BJ (cell line): Measurements from ENCODE around the gene TNIK. TPM values are rescaled to one million over a fixed set of nuclear protein-coding genes. Genes with fewer than 3 reads are reported as not detected.

ENCODE experiments used
- CTCF ChIA-PET: fragments of 350-600 bp; formaldehyde crosslinking; extraction: SDS; loops from one replicate; lab custom pipeline; 2021; ENCODE audit warnings: antibody characterized with exemption, inconsistent platforms; lab: Yijun Ruan, JAX
- POLR2A ChIA-PET: fragments of 300-600 bp; sonication (Branson Sonifier 250); formaldehyde crosslinking; extraction: SDS; loops from one replicate; lab custom pipeline; 2021; ENCODE audit warnings: antibody characterized with exemption; lab: Charles Lee
- DNase-seq: peaks from one replicate; pipeline ENCODE4 v3.0.0-alpha.2; 2011; ENCODE audit warnings: low read depth
- H3K27me3 ChIP-seq: 2 replicates; pipeline ENCODE4 v1.6.0; 2011; ENCODE audit warnings: low read length; ENCODE audit not compliant: control insufficient read depth, insufficient read depth
- H3K36me3 ChIP-seq: 2 replicates; pipeline ENCODE4 v1.5.1; 2011; ENCODE audit warnings: low read length; ENCODE audit not compliant: control insufficient read depth, insufficient read depth
- H3K4me3 ChIP-seq: 2 replicates; pipeline ENCODE4 v1.5.1; 2011; ENCODE audit warnings: low read depth, mild to moderate bottlenecking, control low read depth, low read length
- polyA plus RNA-seq: library from polyadenylated mRNA; depleted of rRNA; stranded (reverse); fragments of >200 nt; gene quantifications from 2 replicates; pipeline ENCODE4 v1.2.3, GENCODE V29; 2011
- TF ChIP-seq, protein P1 (sequence below): IDR thresholded peaks from 2 replicates; pipeline ENCODE4 v1.5.1; 2011; ENCODE audit warnings: low read depth, mild to moderate bottlenecking, control low read depth, inconsistent platforms, low read length, moderate library complexity; ENCODE audit not compliant: insufficient read depth

Gene TNIK
- polyA plus RNA-seq, 1 experiment: 2.1 TPM

DNA sequence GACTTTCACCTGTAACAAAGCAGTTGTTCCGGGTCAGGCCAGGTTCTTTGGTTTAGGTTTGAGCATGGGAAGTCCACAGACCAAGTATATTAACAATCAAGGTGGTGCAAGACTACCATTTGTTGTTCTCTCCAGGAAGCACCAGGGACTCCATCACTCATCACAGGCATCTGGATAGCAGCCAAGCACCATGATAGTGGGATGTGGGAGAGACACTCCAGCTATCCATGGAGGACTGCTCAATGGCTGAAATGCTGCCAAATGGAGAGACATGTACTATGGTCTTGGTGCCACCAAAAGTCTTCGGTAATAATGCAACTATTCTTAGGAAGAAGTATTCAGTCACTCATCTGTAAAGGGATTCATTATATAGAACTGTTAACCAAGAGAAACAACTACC is 143.0 kb downstream of the TNIK start:
- POLR2A ChIA-PET: no interaction called here
- Histone ChIP-seq H3K27me3 (no peaks in the 10 kb centered on the region), H3K36me3 (no peaks in the 10 kb centered on the region), H3K4me3 (no peak overlapping the region)
- TF ChIP-seq, protein P1, sequence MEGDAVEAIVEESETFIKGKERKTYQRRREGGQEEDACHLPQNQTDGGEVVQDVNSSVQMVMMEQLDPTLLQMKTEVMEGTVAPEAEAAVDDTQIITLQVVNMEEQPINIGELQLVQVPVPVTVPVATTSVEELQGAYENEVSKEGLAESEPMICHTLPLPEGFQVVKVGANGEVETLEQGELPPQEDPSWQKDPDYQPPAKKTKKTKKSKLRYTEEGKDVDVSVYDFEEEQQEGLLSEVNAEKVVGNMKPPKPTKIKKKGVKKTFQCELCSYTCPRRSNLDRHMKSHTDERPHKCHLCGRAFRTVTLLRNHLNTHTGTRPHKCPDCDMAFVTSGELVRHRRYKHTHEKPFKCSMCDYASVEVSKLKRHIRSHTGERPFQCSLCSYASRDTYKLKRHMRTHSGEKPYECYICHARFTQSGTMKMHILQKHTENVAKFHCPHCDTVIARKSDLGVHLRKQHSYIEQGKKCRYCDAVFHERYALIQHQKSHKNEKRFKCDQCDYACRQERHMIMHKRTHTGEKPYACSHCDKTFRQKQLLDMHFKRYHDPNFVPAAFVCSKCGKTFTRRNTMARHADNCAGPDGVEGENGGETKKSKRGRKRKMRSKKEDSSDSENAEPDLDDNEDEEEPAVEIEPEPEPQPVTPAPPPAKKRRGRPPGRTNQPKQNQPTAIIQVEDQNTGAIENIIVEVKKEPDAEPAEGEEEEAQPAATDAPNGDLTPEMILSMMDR: no peak
- CTCF ChIA-PET: no interaction called here
- no peak for DNase-seq

- DNase-seq: no peak
- Histone ChIP-seq H3K36me3 (no peaks in the 10 kb centered on the region), H3K4me3 (no peak overlapping the region), H3K27me3 (no peaks in the 10 kb centered on the region)
- CTCF ChIA-PET: interaction anchor here (0.7 kb wide), 1 partner anchor 15 kb away, joined by 3 read pairs; no protein-coding TSS in a partner anchor
- POLR2A ChIA-PET: no interaction called here
- TF ChIP-seq, protein P1: no peak
These were observed 144.3 kb downstream of the TNIK start for GRCh38 chr3:171315919-171316318.

DNA sequence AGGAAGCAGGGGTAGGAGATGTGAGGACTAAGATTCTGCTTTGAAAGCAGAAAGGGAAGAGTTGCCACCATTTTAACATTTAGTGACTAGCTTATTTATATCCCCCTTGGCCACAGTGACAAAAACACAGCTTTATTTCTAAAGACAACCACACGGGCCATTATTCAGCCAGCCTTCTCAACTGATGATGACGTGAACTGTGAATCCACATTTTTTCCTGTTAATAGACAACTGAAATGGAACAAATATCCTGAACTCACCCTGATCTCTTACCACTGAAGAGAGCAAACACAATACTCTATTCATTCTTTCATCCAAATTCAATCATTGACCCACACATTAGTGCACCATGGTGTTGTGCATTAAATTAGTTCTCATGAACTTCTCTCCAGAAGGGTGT is 145.1 kb downstream of the TNIK start:
- CTCF ChIA-PET: no interaction called here
- H3K27me3 ChIP-seq: no peaks in the 10 kb centered on the region
- H3K36me3 ChIP-seq: no peaks in the 10 kb centered on the region
- TF ChIP-seq, protein P1: no peak
- DNase-seq: no peak
- POLR2A ChIA-PET: no interaction called here
- no peak overlapping the region for H3K4me3 ChIP-seq

DNA sequence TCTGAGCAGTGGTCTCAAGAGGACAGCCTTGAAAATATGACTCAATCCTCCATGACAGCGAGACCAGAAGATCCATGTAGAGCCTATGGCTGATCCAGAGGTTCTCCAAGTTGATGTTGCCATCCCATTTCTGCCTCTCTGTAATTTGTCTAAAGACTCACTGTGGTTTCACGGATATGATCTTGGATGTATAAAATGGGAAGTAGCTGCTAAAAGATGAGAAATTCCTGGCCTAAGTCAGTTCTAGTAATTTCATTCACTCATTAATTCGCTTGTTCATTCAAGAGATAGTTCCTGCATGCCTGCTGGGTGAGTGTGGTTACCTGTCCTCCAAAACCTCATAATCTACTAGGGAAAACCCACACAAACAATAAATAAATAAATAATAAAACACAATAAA is 145.9 kb downstream of the TNIK start:
- Histone ChIP-seq H3K27me3 (no peaks in the 10 kb centered on the region), H3K4me3 (no peak overlapping the region), H3K36me3 (no peaks in the 10 kb centered on the region)
- TF ChIP-seq, protein P1: no peak
- no peak for DNase-seq
- POLR2A ChIA-PET: no interaction called here
- CTCF ChIA-PET: interaction anchor here (1.2 kb wide), 1 partner anchor 13 kb away, joined by 3 read pairs; no protein-coding TSS in a partner anchor

GRCh38 chr3:171313702-171314101 is 146.5 kb downstream of the TNIK start:
- Histone ChIP-seq H3K4me3 (no peak overlapping the region), H3K36me3 (no peaks in the 10 kb centered on the region), H3K27me3 (no peaks in the 10 kb centered on the region)
- DNase-seq: no peak
- POLR2A ChIA-PET: no interaction called here
- CTCF ChIA-PET: interaction anchor here (1.2 kb wide), 1 partner anchor 14 kb away, joined by 3 read pairs; no protein-coding TSS in a partner anchor
- TF ChIP-seq, protein P1: no peak
